Activated CD8-positive, alpha-beta T cell treated with anti-CD3 and anti-CD28 coated beads for 36 hours (primary cell): ENCODE measurements around the gene CNRIP1. TPM values are rescaled to one million over a fixed set of nuclear protein-coding genes. Genes with fewer than 3 reads are reported as not detected.
A peak's percentile ranks its signal among the peaks of the same experiment; 100 is the strongest.

ENCODE experiments used
- ATAC-seq: fragments of 200-7000 bp; cut with Tn5 transposase; one replicate; pipeline ENCODE4 v1.10.0; 2021; ENCODE audit warnings: mild to moderate bottlenecking, moderate library complexity
- CTCF ChIA-PET: fragments of 350-600 bp; sonication (Branson Sonifier 250); formaldehyde crosslinking; loops from one replicate; lab custom pipeline; 2021; ENCODE audit warnings: antibody characterized with exemption; lab: Charles Lee
- POLR2A ChIA-PET: fragments of 350-600 bp; sonication (Branson Sonifier 250); formaldehyde crosslinking; loops from one replicate; lab custom pipeline; 2021; ENCODE audit warnings: antibody characterized with exemption; lab: Charles Lee
- DNase-seq: peaks from one replicate; pipeline ENCODE4 v3.0.0-alpha.2; 2020
- H3K27ac Mint-ChIP-seq: one replicate; pipeline ENCODE4 v1.8.0; 2021; ENCODE audit warnings: mild to moderate bottlenecking, mixed read lengths
- H3K27me3 Mint-ChIP-seq: one replicate; pipeline ENCODE4 v1.8.0; 2021; ENCODE audit warnings: mixed read lengths
- H3K36me3 Mint-ChIP-seq: one replicate; pipeline ENCODE4 v1.8.0; 2021; ENCODE audit warnings: low read depth, mixed read lengths
- H3K4me1 Mint-ChIP-seq: one replicate; pipeline ENCODE4 v1.8.0; 2021; ENCODE audit warnings: low read depth, mixed read lengths
- H3K4me3 Mint-ChIP-seq: one replicate; pipeline ENCODE4 v1.8.0; 2021; ENCODE audit warnings: mild to moderate bottlenecking, moderate library complexity, mixed read lengths
- H3K9me3 Mint-ChIP-seq: one replicate; pipeline ENCODE4 v1.8.0; 2021; ENCODE audit warnings: mixed read lengths
- intact Hi-C: fragments of 100-400 bp; cut with micrococcal nuclease; formaldehyde crosslinking; loops from one replicate; pipeline ENCODE4 v1.10.0; 2022
- total RNA-seq, 2 experiments: library from RNA; stranded (reverse); gene quantifications; one replicate each; pipeline ENCODE4 v1.2.3, GENCODE V29; 2021
- TF ChIP-seq, protein P1 (sequence below): fragments of 200-600 bp; IDR thresholded peaks from one replicate; pipeline ENCODE4 v1.8.0; 2022; ENCODE audit warnings: antibody characterized with exemption, mild to moderate bottlenecking

CNRIP1 gene
- total RNA-seq, 2 experiments from 2014 or later: not detected

GRCh38 chr2:68359889-68360288 is 40.1 kb upstream of the CNRIP1 start:
- ChIA-PET POLR2A (no interaction called here), CTCF (interaction anchor here (0.7 to 3.0 kb wide), 11 partner anchors 10 to 238 kb away, joined by 3 to 41 read pairs (median 3); no protein-coding TSS in a partner anchor)
- intact Hi-C loops: no loop called here

DNA sequence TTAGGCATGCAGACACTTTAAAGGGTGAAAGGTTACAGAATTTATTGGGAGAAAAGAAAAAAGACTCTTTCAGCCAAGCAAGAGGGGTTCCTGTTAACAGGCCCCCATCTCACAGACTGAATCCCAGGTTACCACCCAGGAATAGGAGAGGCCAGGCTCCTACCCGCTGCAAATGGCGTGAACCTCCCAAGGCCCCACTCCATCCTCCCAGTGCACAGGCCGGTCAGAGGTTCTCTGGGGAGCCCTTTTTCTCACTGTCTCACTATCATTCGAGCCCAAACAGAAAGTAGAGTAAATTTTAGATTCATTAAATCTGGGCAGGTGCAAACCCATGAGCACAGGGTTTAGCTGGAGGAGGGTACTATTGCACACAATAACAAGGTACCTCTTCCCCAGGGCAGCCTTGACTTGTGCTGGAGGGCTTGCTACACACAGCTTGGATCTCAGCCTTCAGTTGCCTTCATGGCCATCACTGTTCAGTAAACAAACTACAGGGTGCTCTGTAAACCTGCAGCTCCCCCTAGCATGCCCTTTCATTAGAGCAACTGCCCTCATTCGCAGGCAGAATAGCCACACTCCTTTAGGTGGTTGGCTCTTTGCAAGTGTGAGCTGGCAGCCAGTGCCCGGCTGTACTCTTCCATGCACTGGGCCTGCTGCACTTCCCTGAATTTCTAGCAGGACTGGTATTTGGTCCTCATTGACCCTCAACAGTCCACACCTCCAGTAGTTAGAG is 38.0 kb upstream of the CNRIP1 start:
- Mint-ChIP-seq H3K36me3 (no peaks in the 10 kb centered on the region), H3K27me3 (no peaks in the 10 kb centered on the region), H3K4me3 (no peak overlapping the region), H3K9me3 (no peaks in the 10 kb centered on the region), H3K4me1 (peaks cover 11% of the 10 kb centered on the region), H3K27ac (no peak overlapping the region)
- CTCF ChIA-PET: interaction anchor here (0.7 to 2.8 kb wide), 7 partner anchors 9 to 236 kb away, joined by 3 to 18 read pairs (median 3); no protein-coding TSS in a partner anchor
- DNase-seq (peak; percentile 22), ATAC-seq (no peak)
- intact Hi-C loops: no loop called here
- POLR2A ChIA-PET: no interaction called here
- TF ChIP-seq, protein P1, sequence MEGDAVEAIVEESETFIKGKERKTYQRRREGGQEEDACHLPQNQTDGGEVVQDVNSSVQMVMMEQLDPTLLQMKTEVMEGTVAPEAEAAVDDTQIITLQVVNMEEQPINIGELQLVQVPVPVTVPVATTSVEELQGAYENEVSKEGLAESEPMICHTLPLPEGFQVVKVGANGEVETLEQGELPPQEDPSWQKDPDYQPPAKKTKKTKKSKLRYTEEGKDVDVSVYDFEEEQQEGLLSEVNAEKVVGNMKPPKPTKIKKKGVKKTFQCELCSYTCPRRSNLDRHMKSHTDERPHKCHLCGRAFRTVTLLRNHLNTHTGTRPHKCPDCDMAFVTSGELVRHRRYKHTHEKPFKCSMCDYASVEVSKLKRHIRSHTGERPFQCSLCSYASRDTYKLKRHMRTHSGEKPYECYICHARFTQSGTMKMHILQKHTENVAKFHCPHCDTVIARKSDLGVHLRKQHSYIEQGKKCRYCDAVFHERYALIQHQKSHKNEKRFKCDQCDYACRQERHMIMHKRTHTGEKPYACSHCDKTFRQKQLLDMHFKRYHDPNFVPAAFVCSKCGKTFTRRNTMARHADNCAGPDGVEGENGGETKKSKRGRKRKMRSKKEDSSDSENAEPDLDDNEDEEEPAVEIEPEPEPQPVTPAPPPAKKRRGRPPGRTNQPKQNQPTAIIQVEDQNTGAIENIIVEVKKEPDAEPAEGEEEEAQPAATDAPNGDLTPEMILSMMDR: no peak

More at GRCh38 chr2:68359889-68360288, 40.1 kb upstream of the CNRIP1 start:
- Mint-ChIP-seq H3K36me3 (no peaks in the 10 kb centered on the region), H3K4me1 (peaks cover 26% of the 10 kb centered on the region), H3K9me3 (no peaks in the 10 kb centered on the region), H3K27ac (no peak overlapping the region), H3K27me3 (no peaks in the 10 kb centered on the region), H3K4me3 (no peak overlapping the region)
- DNase-seq (no peak), ATAC-seq (no peak)
- TF ChIP-seq, protein P1: peak; percentile 25

DNA sequence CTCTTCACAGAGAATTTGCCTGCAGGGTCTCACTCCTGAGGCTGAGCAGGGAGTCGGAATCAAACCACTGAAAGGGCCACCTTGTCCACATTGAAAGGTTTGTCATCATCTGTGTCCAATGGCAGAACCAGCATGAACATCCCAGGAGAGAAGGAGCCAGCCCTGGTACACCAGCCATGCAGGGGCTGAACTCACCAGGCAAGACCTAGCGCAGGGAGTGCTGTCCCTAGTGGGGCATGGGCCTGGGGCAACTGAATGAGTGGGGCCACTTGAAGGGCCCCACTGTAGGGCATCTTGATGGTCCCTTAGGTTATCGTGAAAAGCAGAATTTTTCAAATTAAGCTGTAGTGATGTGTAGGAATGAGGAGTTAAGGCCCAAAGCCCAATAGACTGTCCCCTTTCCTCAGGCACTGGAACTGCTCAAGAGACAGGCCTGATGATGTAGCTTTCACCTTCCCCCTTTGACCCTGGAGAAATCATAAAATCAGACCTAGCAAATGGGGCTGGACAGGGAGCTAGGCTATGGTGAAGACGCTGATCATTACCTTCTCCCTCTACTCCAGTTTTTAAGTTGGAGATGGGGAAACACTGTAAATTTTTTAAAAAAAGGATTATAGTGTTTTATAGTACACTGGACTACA is 37.0 kb upstream of the CNRIP1 start:
- H3K36me3 Mint-ChIP-seq: no peaks in the 10 kb centered on the region
- H3K4me3 Mint-ChIP-seq: no peak overlapping the region
- H3K4me1 Mint-ChIP-seq: peaks cover under 1% of the 10 kb centered on the region
- H3K9me3 Mint-ChIP-seq: no peaks in the 10 kb centered on the region
- intact Hi-C loops: no loop called here
- no peak for DNase-seq
- H3K27me3 Mint-ChIP-seq: no peaks in the 10 kb centered on the region
- ChIA-PET POLR2A (no interaction called here), CTCF (interaction anchor here (1.0 to 2.8 kb wide), 4 partner anchors 21 to 161 kb away, joined by 3 to 18 read pairs (median 4); no protein-coding TSS in a partner anchor)
- no peak for ATAC-seq
- TF ChIP-seq, protein P1: no peak
- no peak overlapping the region for H3K27ac Mint-ChIP-seq

- H3K36me3 Mint-ChIP-seq: no peaks in the 10 kb centered on the region
- TF ChIP-seq, protein P1: no peak
- ChIA-PET POLR2A (interaction anchor here (0.6 kb wide), 1 partner anchor 21 kb away, joined by 3 read pairs; no protein-coding TSS in a partner anchor), CTCF (interaction anchor here (0.8 to 1.0 kb wide), 3 partner anchors 8 to 231 kb away, joined by 3 to 5 read pairs (median 4); no protein-coding TSS in a partner anchor)
- ATAC-seq: no peak
- no peak overlapping the region for H3K4me3 Mint-ChIP-seq
- no peaks in the 10 kb centered on the region for H3K4me1 Mint-ChIP-seq
- DNase-seq: no peak
- H3K27ac Mint-ChIP-seq: no peak overlapping the region
- intact Hi-C loops: no loop called here
- peaks cover 11% of the 10 kb centered on the region for H3K27me3 Mint-ChIP-seq
- H3K9me3 Mint-ChIP-seq: no peaks in the 10 kb centered on the region
Observed at GRCh38 chr2:68352651-68353391, 33.1 kb upstream of the CNRIP1 start.
